WTC11 (cell line): Measurements from ENCODE around the gene MUC6.

ENCODE experiments used
- ATF1 ChIP-seq: sonication (generic); formaldehyde crosslinking; IDR thresholded peaks from 2 replicates; pipeline ENCODE4 v1.8.1; 2023; ENCODE audit warnings: mild to moderate bottlenecking, moderate library complexity, missing genetic modification reagents
- ATF2 ChIP-seq: sonication (generic); formaldehyde crosslinking; IDR thresholded peaks from 2 replicates; pipeline ENCODE4 v1.8.1; 2022; ENCODE audit warnings: low read depth, missing genetic modification reagents, borderline replicate concordance
- CTCF ChIP-seq: fragments of 200-600 bp; IDR thresholded peaks from 2 replicates; pipeline ENCODE4 v1.8.0; 2022; ENCODE audit warnings: antibody characterized with exemption
- ELF4 ChIP-seq: sonication (generic); formaldehyde crosslinking; IDR thresholded peaks from 2 replicates; pipeline ENCODE4 v1.8.1; 2022; ENCODE audit warnings: low read depth, mild to moderate bottlenecking, moderate library complexity, missing genetic modification reagents
- FOXP1 ChIP-seq: sonication (generic); formaldehyde crosslinking; IDR thresholded peaks from 2 replicates; pipeline ENCODE4 v1.8.0; 2022; ENCODE audit warnings: missing genetic modification reagents, mild to moderate bottlenecking, moderate library complexity, borderline replicate concordance
- IRF2 ChIP-seq: sonication (generic); formaldehyde crosslinking; IDR thresholded peaks from 2 replicates; pipeline ENCODE4 v1.8.0; 2022; ENCODE audit warnings: low read depth, missing genetic modification reagents, borderline replicate concordance
- TEAD4 ChIP-seq: sonication (generic); formaldehyde crosslinking; IDR thresholded peaks from 2 replicates; pipeline ENCODE4 v1.8.0; 2022; ENCODE audit warnings: mild to moderate bottlenecking, missing genetic modification reagents
- ZNF263 ChIP-seq: sonication (generic); formaldehyde crosslinking; IDR thresholded peaks from 2 replicates; pipeline ENCODE4 v1.8.1; 2022; ENCODE audit warnings: low read depth, mild to moderate bottlenecking, moderate library complexity, missing genetic modification reagents
- TF ChIP-seq, protein P1 (sequence below): sonication (generic); formaldehyde crosslinking; IDR thresholded peaks from 2 replicates; pipeline ENCODE4 v1.8.0; 2022; ENCODE audit warnings: mild to moderate bottlenecking, missing genetic modification reagents

GRCh38 chr11:1012740-1013630, 23.5 kb downstream of the MUC6 start:
- TF ChIP-seq CTCF (no peak), TEAD4 (no peak), ATF2 (CRISPR knock-in tag) (no peak), ATF1 (CRISPR knock-in tag) (no peak), ZNF263 (CRISPR knock-in tag) (no peak), ELF4 (CRISPR knock-in tag) (no peak), IRF2 (CRISPR knock-in tag) (no peak), FOXP1 (no peak)
- TF ChIP-seq, protein P1, sequence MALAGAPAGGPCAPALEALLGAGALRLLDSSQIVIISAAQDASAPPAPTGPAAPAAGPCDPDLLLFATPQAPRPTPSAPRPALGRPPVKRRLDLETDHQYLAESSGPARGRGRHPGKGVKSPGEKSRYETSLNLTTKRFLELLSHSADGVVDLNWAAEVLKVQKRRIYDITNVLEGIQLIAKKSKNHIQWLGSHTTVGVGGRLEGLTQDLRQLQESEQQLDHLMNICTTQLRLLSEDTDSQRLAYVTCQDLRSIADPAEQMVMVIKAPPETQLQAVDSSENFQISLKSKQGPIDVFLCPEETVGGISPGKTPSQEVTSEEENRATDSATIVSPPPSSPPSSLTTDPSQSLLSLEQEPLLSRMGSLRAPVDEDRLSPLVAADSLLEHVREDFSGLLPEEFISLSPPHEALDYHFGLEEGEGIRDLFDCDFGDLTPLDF (CRISPR knock-in tag) = no peak
